Keratinocyte (primary cell): ENCODE data around the gene CHCHD6. TPM values are rescaled to one million over a fixed set of nuclear protein-coding genes. Genes with fewer than 3 reads are reported as not detected.

Source experiments
- DNase-seq: peaks from one replicate; pipeline ENCODE4 v3.0.0-alpha.2; 2011; ENCODE audit warnings: low read depth, missing footprints, low spot score
- FAIRE-seq: peaks from 2 replicates; lab custom pipeline; 2011; peaks lifted over from hg19 to GRCh38; lab: Jason Lieb, UNC
- H2AFZ ChIP-seq: 2 replicates; pipeline ENCODE4 v1.6.0; 2012; ENCODE audit warnings: low read length, control low read depth, inconsistent platforms; ENCODE audit not compliant: control insufficient read depth
- H3K27ac ChIP-seq: 2 replicates; pipeline ENCODE4 v1.5.1; 2011; ENCODE audit warnings: low read length; ENCODE audit not compliant: control insufficient read depth, insufficient read depth
- H3K27me3 ChIP-seq: 3 replicates; pipeline ENCODE4 v1.6.0; 2011; ENCODE audit warnings: low read length; ENCODE audit not compliant: control insufficient read depth, insufficient read depth; ENCODE audit errors: extremely low read depth
- H3K36me3 ChIP-seq, 2 experiments: 2 replicates in 1 of 2; 3 replicates in 1 of 2; pipeline ENCODE4 v1.5.1; 2011; ENCODE audit warnings: low read length in 2 of 2, mild to moderate bottlenecking in 1 of 2; ENCODE audit not compliant: control insufficient read depth in 2 of 2, insufficient read depth in 2 of 2; ENCODE audit errors: extremely low read depth in 1 of 2
- H3K4me1 ChIP-seq: 3 replicates; pipeline ENCODE4 v1.5.1; 2011; ENCODE audit warnings: low read length; ENCODE audit not compliant: control insufficient read depth, insufficient read depth; ENCODE audit errors: extremely low read depth
- H3K4me2 ChIP-seq: 3 replicates; pipeline ENCODE4 v1.6.0; 2011; ENCODE audit warnings: low read depth, low read length; ENCODE audit not compliant: control insufficient read depth, insufficient read depth; ENCODE audit errors: extremely low read depth
- H3K4me3 ChIP-seq, 3 experiments: fragments of 200-600 bp in 1 of 3; sonication (generic) in 1 of 3; 2 replicates in 2 of 3; 3 replicates in 1 of 3; pipeline ENCODE4 v1.5.1; 2011 to 2016; ENCODE audit warnings: low read length in 3 of 3, mild to moderate bottlenecking in 3 of 3, control low read depth in 2 of 3, inconsistent platforms in 1 of 3, low read depth in 1 of 3, mixed read lengths in 1 of 3, mixed run types in 1 of 3, moderate library complexity in 1 of 3; ENCODE audit not compliant: control insufficient read depth in 2 of 3, insufficient read depth in 2 of 3; ENCODE audit errors: extremely low read depth in 1 of 3
- H3K79me2 ChIP-seq: 2 replicates; pipeline ENCODE4 v1.6.0; 2012; ENCODE audit warnings: low read length; ENCODE audit not compliant: control insufficient read depth, insufficient read depth
- H3K9ac ChIP-seq: 3 replicates; pipeline ENCODE4 v1.6.0; 2011; ENCODE audit warnings: low read length; ENCODE audit not compliant: control insufficient read depth, insufficient read depth; ENCODE audit errors: extremely low read depth
- H3K9me1 ChIP-seq: 3 replicates; pipeline ENCODE4 v1.6.0; 2011; ENCODE audit warnings: low read length; ENCODE audit not compliant: control insufficient read depth, insufficient read depth; ENCODE audit errors: extremely low read depth
- H3K9me3 ChIP-seq: 2 replicates; pipeline ENCODE4 v1.5.1; 2012; ENCODE audit warnings: low read depth, low read length; ENCODE audit not compliant: control insufficient read depth
- H4K20me1 ChIP-seq: 3 replicates; pipeline ENCODE4 v1.6.0; 2011; ENCODE audit warnings: low read length; ENCODE audit not compliant: control insufficient read depth, insufficient read depth; ENCODE audit errors: extremely low read depth
- EZH2 ChIP-seq: IDR thresholded peaks from one replicate; pipeline ENCODE4 v1.6.1; 2012; ENCODE audit warnings: inconsistent platforms, mild to moderate bottlenecking, low read length, moderate library complexity
- dilution Hi-C: fragments of 300-500 bp; cut with MboI; formaldehyde crosslinking; loops from one replicate; pipeline ENCODE4 v1.7.0; 2020; ENCODE audit warnings: low sequenced_read_pairs; ENCODE audit not compliant: extremely low pct_ligation_motif_present
- polyA plus RNA-seq, 5 experiments: library from polyadenylated mRNA; depleted of rRNA in 3 of 5; stranded (reverse) in 3 of 5; stranded (forward) in 1 of 5; unstranded in 1 of 5; fragments of >200 nt; gene quantifications; 1 replicate in 1 of 5; 2 replicates in 3 of 5; 3 replicates in 1 of 5; pipeline versions ENCODE4 v1.2.1 to v1.2.3, GENCODE V29; 2011 to 2012; ENCODE audit warnings: missing spikeins in 2 of 5, low read depth in 1 of 5, low replicate concordance in 1 of 5
- TF ChIP-seq, protein P1 (sequence below), 3 experiments: IDR thresholded peaks in 1 of 3; conservative IDR thresholded peaks in 1 of 3; optimal IDR thresholded peaks in 1 of 3; 2 replicates in 2 of 3; 3 replicates in 1 of 3; pipeline versions ENCODE3 to v1.5.1; 2011; ENCODE audit warnings: low read length in 3 of 3, mild to moderate bottlenecking in 3 of 3, moderate library complexity in 2 of 3, control low read depth in 1 of 3, inconsistent platforms in 1 of 3; ENCODE audit not compliant: insufficient read depth in 2 of 3; ENCODE audit errors: extremely low read depth in 1 of 3

The CHCHD6 gene
- polyA plus RNA-seq, 1 donor (not counting 4 experiments of a cell fraction or from before 2014, with no cell fraction given): 21.7 TPM

DNA sequence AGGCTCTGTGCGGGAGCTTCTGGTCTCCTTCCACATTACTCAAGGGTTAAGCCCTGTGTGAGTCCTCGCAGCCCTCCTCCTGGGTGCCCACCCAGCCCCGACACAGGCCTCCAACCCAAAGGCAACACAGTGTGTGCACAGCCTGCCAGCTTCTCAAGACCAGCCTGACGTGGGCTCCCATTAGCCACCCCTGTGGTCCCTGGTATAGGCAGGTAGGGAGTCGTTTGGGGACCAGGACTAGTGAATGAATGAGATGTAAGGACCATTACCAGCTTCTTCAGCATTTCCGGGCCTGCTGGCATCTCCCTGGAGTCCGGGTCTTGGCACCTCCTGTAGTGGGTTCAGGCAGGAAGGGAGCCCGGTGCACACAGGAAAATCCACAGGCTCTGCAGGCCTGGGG is 258.7 kb downstream of the CHCHD6 start:
- no peak overlapping the region for H3K4me2 ChIP-seq
- H3K36me3 ChIP-seq: no peaks in the 10 kb centered on the region
- H3K4me1 ChIP-seq: peaks cover 30% of the 10 kb centered on the region
- no peaks in the 10 kb centered on the region for H3K9me1 ChIP-seq
- no peak overlapping the region for H3K27ac ChIP-seq
- H3K9me3 ChIP-seq: no peaks in the 10 kb centered on the region
- no peak overlapping the region for H3K9ac ChIP-seq
- H3K4me3 ChIP-seq: no peak overlapping the region
- H4K20me1 ChIP-seq: no peaks in the 10 kb centered on the region
- no peak overlapping the region for H2AFZ ChIP-seq
- no peaks in the 10 kb centered on the region for H3K79me2 ChIP-seq
- FAIRE-seq (no peak), DNase-seq (no peak)
- TF ChIP-seq EZH2: no peak
- TF ChIP-seq, protein P1, sequence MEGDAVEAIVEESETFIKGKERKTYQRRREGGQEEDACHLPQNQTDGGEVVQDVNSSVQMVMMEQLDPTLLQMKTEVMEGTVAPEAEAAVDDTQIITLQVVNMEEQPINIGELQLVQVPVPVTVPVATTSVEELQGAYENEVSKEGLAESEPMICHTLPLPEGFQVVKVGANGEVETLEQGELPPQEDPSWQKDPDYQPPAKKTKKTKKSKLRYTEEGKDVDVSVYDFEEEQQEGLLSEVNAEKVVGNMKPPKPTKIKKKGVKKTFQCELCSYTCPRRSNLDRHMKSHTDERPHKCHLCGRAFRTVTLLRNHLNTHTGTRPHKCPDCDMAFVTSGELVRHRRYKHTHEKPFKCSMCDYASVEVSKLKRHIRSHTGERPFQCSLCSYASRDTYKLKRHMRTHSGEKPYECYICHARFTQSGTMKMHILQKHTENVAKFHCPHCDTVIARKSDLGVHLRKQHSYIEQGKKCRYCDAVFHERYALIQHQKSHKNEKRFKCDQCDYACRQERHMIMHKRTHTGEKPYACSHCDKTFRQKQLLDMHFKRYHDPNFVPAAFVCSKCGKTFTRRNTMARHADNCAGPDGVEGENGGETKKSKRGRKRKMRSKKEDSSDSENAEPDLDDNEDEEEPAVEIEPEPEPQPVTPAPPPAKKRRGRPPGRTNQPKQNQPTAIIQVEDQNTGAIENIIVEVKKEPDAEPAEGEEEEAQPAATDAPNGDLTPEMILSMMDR (optimal IDR thresholded peaks at IDR 0.05 in 1 of 3, IDR thresholded peaks at IDR 0.05 in 1 of 3, conservative IDR thresholded peaks at IDR 0.05 in 1 of 3; ENCODE audit: extremely low read depth in 1 of 3, insufficient read depth in 2 of 3, low read length in 3 of 3): no peak
- H3K27me3 ChIP-seq: no peaks in the 10 kb centered on the region
- dilution Hi-C loops: no loop called here

DNA sequence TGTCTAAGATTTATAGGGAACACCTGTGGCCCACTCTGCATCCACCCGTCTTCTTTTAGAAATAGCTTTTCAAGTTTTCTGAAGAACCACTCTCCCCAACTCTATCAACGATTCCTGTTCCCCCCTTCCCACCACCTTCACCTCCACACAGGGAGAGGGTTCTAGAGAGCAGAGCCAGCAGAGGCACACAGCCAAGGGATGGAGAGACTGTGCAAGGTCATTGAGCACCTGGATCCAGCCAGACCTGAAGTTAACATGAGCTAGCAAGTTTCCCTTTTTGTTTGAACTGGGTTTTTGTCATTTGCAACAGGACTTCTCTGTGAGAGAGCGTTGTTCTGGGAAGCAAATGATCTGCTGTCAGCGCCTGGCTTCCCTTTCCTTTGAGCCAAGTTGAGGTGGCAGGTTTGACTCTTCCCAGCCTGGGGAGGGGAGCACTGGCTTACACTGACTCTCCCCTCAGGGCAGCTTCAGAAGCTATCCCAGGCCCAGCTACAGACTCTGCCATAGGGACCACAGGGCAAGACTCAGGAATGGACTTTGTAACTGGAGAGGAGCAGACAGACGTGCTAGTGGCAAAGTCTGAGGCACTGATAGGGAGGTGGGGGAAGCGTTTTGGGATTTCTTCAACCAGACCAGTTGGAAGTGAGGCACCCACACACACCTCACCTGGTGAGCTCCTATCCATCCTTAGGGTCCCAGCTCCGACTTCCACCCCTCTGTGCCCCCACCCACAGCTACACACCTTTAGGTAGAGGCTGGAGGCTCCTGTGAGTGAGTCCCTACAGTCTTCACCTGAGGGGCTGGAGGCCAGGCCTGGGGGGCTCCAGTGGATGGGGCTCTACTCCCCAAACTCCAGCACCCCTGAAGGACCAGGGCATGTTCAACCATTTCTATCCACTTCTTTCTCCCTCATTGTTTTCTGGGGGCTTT is 259.5 kb downstream of the CHCHD6 start:
- Histone ChIP-seq H2AFZ (no peak overlapping the region), H3K27me3 (no peaks in the 10 kb centered on the region), H3K27ac (no peak overlapping the region), H3K4me3 (no peak overlapping the region), H3K36me3 (no peaks in the 10 kb centered on the region), H3K4me1 (peaks cover 30% of the 10 kb centered on the region), H3K9ac (no peak overlapping the region), H3K4me2 (no peak overlapping the region), H3K9me3 (no peaks in the 10 kb centered on the region), H3K9me1 (no peaks in the 10 kb centered on the region), H3K79me2 (no peaks in the 10 kb centered on the region), H4K20me1 (no peaks in the 10 kb centered on the region)
- FAIRE-seq (no peak), DNase-seq (no peak)
- dilution Hi-C loops: no loop called here
- TF ChIP-seq, protein P1 (optimal IDR thresholded peaks at IDR 0.05 in 1 of 3, IDR thresholded peaks at IDR 0.05 in 1 of 3, conservative IDR thresholded peaks at IDR 0.05 in 1 of 3; ENCODE audit: extremely low read depth in 1 of 3, insufficient read depth in 2 of 3, low read length in 3 of 3): no peak
- no peak for TF ChIP-seq EZH2
